ENCODE results near the gene DNAJA1. TPM values are rescaled to one million over a fixed set of nuclear protein-coding genes. Genes with fewer than 3 reads are reported as not detected.
"Not testable (repeated sequence)": the region's sequence is repeated elsewhere in the genome, so short reads cannot be mapped to it uniquely, and the experiment has no call there.

DNAJA1 gene
- 123 and 142 TPM in 2 replicates for total RNA-seq
- 107 TPM for polyA plus RNA-seq (2012)

DNA sequence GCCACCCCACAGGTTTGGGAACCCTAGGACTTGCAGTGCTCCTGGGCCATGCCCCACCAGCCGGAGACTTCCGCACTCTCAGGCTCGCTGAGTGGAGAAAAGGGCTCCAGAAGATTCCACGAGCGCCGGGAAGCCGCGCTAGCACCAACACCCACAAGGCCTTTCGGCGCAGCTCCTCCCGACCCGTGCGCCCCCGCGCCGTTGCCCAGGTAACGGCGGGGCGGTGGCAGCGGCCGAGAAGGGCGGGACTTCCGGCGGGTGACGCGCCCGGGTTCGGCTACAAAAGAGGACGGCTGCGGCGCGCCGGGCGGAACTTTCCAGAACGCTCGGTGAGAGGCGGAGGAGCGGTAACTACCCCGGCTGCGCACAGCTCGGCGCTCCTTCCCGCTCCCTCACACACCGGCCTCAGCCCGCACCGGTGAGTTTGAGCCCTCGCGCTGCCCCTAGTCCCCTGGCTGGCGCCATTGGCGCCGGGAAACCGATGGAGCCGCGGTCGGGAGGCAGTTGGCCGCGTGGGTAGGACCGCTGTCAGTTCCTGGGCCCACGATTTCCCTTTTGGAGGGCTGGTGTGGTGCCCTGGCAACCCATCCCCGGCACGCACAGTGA, at the start of gene DNAJA1:
Gene DNAJA1, plus strand, starts transcription at position 308 of the 606 bp plus-strand sequence. CDS start 1,212 bp downstream, outside the sequence.
- DNase-seq (ENCODE audit: low read depth), result peak; percentile 95

DNA sequence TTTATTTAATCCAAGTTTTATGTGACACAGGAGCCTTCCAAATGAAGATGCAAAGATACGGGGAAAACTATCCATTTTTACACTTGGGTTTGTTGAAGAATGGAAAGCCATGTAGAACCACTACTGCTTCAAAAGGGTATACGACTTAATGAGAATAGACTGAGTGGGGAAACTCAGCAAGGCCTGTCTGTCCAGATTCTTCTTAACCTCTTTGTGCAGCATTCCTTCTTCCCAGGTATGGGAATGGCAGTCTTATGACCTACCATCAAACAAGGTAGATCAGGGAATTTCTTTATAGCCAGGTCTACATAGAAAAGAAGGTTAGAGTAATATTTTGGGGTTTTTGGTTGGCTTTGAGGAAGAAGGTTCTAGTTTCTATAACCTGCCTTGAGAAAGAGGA, 47.0 kb upstream of the DNAJA1 start:
- no peak for DNase-seq (ENCODE audit: low read depth)

DNA sequence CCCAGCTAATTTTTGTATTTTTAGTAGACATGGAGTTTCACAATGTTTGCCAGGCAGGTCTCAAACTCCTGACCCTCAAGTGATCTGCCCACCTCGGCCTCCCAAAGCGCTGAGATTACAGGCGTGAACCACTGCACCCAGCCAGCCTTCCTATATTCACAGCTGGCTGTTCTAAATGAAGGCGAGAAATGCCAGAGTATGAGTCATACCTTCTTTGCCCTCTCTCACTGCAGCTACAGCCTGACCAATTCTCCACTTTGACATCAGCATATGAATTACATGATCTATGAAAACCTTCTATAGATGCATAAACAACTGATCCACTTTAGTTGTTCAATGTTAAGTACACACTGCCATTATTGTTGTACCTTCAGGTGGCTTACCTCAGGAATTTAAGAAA, 38.1 kb upstream of the DNAJA1 start:
- DNase-seq (ENCODE audit: low read depth), result peak; percentile 18

DNA sequence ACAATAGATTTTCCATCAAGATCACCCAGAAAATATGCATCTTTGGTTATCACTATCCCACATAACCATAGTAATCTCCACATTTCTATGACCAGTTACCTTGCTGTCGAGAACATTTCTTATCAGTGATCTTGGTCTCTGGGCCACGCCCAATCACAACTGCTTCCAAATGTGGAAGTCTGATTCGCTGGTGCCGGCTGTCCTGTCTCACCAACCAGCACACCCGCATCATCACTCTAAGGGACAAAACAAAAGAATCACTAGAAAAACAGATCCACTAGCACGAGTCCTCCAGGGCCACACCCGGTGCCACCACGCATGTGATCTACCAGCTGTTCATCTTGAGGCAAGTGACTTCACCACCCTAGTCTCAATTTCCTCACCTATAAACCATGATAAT, 35.4 kb upstream of the DNAJA1 start:
- DNase-seq (ENCODE audit: low read depth), result peak; percentile 48

DNA sequence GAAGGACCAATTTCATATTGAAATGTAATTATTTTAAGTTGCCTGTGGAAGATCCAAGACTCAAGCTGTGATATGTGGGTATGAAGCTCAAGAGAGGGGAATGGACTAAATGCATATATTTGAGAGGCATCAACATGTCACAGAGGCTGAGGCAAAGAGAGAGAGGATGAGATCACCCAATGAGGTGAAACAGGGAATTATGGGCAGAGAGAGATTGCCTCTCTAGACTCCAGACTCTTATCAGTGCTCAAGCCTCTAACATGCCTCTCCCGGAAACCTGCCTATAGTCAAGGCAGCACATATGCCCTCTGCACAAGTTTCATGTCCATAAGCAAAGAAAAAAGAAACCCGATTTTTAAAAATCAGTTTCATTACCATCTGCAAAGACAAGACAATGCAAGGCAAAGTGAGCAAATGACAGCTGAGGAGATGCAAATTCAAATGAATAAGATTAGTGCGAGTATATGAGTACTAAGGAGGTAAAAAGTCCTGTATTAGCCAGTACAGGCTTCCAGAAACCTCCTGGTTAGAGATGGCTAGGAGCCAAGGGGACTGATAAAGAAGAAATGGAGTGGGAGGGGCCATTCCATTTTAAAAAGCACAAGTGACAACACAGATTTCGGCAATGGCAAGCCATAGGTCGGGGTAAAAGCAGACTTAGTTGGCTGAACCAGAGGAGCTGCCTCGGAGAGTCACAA, 33.0 kb upstream of the DNAJA1 start:
- no peak for DNase-seq (ENCODE audit: low read depth)

DNA sequence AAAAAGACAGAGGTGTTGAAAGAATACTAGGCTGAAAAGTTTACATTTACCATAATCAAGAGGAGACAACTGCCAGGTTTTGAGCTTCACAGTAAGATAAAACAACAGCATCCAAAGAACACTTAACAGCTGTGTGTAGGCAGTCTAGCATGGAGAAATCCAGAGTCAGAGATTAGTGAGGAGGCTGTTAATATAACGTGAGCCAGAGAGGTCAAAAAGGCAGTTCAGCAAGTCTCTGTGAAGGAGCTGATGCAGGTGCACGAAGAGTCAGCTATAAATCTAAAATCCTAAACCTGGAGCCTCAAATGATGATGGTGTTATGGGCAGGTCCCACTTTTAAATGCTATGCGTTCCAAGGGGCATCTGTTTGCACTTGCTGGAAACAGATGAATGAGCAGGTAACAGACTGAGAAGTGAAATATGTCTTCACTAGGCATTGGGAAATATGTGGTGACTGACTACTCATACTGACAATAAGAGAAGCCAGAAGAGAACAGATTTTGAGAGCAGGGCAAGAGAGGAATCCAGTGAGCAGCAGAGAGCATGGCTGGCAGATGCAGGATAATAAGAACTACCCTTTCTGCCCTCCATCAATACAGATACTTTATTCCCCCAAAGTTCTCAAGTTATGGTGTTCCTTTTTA, 32.4 kb upstream of the DNAJA1 start:
- DNase-seq (ENCODE audit: low read depth), result no peak

DNA sequence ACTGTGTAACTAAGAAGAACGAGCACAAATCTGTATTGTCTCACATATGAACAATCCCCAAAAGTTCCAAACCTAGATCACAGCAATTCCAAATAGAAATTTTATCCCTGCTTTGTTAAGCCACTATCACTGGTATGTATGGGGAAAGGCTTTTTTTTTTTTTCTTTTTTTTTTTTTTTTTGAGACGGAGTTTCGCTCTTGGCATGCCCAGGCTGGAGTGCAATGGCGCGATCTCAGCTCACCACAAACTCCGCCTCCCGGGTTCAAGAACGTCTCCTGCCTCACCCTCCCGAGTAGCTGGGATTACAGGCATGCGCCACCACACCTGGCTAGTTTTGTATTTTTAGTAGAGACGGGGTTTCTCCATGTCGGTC, 24.4 kb upstream of the DNAJA1 start:
- peak; percentile 6 for DNase-seq (ENCODE audit: low read depth)

DNA sequence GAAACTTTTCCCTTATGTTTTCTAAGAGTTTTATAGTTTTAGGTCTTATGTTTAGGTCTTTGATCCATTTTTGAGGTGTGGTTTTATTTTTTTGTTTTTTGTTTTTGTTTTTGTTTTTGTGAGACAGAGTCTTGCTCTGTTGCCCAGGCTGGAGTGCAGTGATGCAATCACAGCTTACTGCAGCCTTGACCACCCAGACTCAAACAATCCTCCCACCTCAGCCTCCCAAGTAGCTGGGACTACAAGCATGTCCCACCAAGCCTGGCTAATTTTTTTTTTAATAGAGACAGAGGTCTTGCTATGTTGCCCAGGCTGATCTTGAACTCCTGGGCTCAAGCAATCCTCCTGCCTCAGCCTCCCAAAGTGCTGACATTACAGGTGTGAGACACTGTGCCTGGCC, 19.7 kb upstream of the DNAJA1 start:
- not testable (repeated sequence) for DNase-seq (ENCODE audit: low read depth)

DNA sequence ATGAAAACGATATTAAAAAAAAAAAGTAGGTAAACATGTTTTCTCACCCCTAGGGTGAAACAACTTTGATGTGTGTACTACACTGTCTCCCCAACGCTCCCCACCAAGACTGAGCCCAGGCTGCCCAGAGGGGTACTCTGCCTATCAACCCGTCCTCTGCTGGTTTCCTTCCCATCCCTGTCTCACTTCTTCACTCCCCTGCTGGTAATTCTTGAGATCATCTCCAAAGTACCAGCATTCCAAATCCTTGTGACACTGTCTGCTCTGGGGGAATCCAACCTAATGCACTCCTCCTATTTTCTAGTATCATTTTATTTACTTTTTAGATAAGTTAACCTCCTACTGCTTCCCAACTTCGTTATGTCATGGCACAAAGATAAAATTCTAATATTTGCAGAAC, 17.3 kb upstream of the DNAJA1 start:
- no peak for DNase-seq (ENCODE audit: low read depth)

DNA sequence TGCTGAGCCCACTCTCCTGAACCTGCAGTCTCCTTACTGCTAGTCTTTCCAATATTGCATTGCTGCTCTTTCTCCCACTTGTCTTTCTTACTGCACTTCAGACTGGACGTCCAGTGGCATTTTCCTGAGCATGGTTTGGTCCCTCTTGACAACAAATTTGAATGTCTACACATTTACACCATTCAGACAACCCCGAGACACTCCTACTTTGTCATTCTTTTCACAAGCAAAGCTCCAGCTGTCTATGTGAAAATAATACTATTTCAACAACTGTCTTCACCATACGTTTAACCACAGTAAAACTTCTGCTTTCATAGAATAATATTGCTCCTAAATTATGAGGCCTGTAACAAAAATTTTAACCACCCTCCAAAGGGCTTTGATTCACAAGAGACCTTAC, 13.2 kb upstream of the DNAJA1 start:
- no peak for DNase-seq (ENCODE audit: low read depth)

DNA sequence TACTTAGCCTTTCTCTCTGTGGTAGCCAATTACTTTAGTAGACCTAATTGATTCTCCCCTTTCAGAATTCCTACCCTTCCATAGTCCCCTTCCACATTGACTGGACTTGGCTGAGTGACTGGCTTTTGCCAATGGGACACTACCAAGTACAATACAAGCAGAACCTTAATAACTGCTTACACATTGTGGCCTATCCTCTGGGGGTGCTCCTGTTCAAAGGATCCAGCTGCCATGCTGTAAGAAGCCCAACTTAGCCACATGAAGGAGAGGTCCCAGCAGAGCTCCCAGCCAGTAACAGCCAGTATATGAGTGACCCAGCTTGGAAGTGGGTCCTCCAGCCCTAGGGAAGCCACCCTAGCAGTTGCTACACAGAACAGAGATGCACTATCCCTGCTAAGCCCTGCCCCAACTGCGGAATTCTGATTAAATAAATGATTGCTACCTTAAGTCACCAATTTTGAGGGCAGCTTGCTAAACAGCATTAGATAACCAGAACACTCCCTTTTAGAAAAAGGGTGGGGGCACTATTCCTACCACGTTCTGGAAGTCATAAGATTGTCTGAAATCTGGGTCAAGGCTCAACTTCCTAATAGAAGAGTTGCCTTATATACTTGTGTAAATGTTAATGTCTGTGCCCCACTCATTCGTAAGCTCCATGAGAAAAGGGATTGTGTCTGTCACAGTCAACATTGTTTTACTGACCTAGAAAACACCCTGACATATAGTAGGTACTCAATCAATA, 12.6 kb upstream of the DNAJA1 start:
- peak; percentile 72 for DNase-seq (ENCODE audit: low read depth)

DNA sequence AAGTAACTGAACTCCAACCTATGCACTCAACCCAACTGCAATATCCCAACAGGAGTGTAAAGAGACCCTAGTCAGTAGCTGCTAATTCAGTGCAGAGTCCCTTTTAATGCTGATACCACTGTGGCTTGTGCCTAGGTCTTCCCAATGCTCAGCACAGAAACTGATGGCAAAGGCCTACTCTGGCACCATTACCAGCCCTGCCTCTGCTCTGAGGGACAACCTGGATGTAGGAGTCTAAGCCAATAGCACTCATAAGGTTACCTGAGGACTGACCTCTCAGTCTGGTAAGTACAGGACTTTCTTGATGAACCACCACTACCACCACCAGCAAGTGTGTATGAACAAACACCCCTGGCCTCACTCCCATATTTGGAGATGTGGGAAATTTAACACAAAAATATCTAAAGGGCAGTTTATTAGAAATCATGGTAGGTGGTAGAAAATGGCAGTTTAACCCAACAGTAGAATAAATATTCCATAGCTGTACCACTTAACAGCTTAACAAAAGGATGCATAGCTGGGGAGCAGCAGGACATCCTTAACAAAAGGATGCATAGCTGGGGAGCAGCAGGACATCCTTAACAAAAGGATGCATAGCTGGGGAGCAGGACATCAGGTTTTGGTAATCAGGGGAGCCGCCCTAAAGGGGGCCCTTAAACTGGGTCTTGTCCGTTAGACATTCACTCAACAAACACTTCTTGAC, 11.0 kb upstream of the DNAJA1 start:
- no peak for DNase-seq (ENCODE audit: low read depth)

DNA sequence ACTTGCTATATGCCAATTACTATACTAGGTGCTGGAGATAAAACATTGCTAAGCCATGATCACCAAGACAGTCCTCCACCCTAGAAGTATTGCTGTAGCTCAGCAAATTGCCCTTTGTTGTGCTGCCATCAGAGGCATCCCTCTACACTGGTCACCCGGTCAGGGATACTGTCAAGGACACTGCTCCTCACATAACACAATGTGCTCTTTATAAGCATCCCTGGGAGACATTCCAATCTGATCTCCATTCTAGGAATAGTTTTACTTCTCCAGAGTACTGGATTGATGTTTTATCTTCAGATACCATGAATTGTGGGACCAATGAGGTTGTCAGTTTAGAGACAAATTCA, 10.4 kb upstream of the DNAJA1 start:
- DNase-seq (ENCODE audit: low read depth), result no peak

DNA sequence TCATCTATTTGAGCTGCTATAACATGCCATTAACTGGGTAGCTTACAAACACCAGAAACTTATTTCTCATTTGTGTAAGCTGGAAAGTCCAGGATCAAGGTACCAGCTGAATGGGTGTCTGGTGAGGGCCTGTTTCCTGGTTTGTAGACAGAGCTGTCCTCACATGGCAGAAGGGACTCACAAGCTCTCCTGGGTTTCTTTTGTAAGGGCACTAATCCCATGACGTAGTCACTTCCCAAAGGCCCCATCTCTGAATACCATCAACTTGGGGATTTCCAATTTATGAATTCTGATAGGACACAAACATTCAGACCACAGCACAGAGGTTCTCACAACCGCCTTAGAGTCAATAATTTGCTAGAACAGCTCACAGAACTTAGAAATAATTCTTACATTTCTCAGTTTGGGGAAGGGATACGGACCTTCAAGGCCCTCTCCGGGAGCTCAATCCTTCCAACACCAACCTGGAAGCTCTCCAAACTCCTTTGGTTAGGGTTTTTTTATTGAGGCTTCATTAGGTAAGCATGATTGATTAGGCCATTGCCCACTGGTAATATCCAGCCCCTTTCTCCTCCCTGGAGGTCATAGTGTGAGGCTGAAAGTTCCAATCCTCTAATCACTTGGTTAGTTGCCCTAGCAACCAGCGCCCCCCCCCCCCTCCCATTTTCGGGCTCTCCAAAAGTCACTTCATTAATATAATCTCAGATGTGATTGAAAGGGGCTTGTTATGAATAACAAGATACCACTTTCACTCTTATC, 7.6 kb upstream of the DNAJA1 start:
- DNase-seq (ENCODE audit: low read depth), result no peak

DNA sequence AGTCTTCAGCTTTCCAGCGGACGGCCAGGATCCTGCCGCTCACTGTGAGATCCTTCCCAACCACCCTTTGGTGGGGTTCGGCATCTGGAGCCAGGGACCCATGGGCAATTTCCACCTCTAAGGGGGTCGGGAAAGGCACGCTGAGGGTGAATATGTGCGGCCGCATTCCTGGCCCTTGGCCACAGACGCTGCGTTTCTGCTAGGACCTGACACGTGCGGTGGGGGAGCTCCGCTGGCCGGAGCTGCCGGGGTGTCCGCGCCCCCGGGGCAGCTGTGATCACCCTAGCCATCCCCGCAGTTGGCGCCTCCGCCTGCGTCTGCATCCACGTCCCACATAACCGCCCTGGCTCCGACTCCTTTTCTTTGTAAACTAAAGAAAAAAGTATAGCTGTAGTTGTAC, 5.3 kb upstream of the DNAJA1 start:
- DNase-seq (ENCODE audit: low read depth), result no peak

DNA sequence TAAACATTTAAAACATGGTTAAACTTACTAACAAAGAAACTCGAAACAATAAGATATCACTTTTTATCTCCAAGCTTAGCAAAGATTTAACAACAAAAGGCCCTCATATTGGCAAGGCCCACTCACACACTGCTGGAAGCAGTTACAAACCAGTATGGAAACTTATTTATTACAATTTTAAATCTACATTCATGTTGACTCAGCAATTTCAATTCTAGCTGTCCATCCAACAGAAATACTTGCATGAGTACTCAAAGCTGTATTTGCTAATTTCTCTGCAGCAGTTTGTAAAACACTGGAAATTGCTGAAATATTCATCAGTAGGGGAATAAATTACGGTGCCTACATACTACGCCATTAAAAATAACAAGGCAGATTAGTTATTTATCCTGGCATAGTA, 2.8 kb upstream of the DNAJA1 start:
- no peak for DNase-seq (ENCODE audit: low read depth)

DNA sequence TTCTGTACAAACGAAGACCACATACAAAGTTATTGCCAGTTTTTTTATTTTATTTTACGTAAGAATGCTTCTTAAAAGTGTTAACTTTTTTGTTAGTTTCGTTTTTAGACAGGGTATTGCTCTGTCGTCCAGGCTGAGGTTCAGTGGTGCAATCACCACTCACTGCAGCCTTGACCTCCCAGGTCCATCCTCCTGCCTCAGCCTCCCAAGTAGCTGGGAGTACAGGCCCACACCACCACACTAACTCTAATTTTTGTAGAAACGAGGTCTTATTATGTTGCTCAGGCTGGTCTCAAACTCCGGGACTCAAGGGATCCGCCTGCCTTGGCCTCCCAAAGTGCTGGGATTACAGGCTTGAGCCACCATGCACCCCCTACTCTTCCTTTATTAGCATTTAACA, 2.3 kb upstream of the DNAJA1 start:
- DNase-seq (ENCODE audit: low read depth), result no peak

DNA sequence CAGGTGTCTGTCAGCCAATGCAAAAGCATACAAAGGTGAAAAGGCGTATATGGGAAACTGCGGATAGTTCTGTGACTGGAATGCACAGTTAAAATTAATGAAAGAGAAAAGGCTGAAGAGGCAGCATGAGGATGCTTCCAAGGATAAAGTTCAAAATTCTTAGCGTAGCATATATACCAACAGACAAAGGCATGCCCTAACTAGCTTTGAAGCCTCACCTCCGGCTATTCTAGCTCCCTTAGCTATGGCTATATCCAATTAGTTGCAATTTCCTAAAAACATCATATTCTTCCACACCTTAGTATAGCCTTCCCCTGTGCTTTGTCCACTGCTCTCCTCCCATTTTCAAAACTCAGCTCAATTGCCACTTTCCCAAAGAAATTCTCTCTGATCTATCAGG, 1.4 kb upstream of the DNAJA1 start:
- DNase-seq (ENCODE audit: low read depth), result no peak

DNA sequence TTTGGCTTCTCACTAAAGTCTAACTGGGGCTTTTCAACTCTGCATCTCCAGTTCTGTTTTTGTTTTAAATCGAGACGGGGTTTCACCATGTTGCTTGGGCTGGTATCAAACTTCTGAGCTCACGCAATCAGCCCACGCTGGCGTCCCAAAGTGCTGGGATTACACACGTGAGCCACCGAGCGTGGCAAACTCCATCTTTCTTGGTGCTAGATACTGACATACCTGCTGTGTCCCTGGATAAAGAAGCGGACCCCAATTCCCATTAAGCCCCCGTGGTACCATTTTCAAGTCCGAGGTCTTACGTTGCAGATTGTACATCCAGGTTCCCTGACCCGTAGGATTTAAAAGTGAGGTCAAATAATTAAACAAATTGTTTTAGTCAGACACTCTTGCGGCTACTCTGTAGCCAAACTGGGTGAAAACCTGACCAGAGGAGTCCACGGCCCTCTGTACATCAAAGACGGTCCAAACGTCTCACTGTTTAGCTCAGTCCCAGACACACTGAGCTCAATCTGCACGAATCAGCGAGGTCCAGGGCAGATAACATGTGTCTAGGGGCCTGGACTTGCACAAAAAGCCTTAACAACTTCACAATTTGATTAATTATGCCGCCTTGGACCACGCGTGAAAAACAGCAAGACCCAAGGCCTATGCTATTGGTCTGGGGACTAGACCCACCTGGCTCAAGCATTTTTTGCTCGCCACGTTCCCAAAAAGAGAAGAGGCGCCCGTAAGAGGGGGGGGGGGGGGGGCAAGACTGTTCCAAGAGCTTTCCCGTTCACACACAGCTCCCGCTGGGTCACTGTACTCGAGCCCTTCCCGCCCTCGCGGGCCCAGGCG, 727 bp upstream of the DNAJA1 start:
- DNase-seq (ENCODE audit: low read depth), result peak; percentile 20

Data from myocyte (in vitro differentiated cells).